HFFc6 (cell line): ENCODE data around the gene CEP63. TPM values are rescaled to one million over a fixed set of nuclear protein-coding genes. Genes with fewer than 3 reads are reported as not detected.

Source experiments
- DNase-seq: peaks from one replicate; pipeline ENCODE4 v3.0.0-alpha.2; 2018
- H3K27ac Mint-ChIP-seq: 2 replicates; pipeline ENCODE4 v1.8.0; 2020; ENCODE audit warnings: mild to moderate bottlenecking, mixed read lengths
- H3K27me3 Mint-ChIP-seq: 2 replicates; pipeline ENCODE4 v1.8.0; 2021; ENCODE audit warnings: mild to moderate bottlenecking, moderate library complexity, mixed read lengths; ENCODE audit not compliant: insufficient read depth
- H3K36me3 Mint-ChIP-seq: 2 replicates; pipeline ENCODE4 v1.8.0; 2021; ENCODE audit warnings: low read depth, mixed read lengths
- H3K4me1 Mint-ChIP-seq: 2 replicates; pipeline ENCODE4 v1.8.0; 2020; ENCODE audit warnings: low read depth, mixed read lengths
- H3K4me3 Mint-ChIP-seq: 2 replicates; pipeline ENCODE4 v1.8.0; 2020; ENCODE audit warnings: mild to moderate bottlenecking, moderate library complexity, mixed read lengths
- H3K9me3 Mint-ChIP-seq: 2 replicates; pipeline ENCODE4 v1.8.0; 2020; ENCODE audit warnings: mild to moderate bottlenecking, mixed read lengths
- total RNA-seq, 6 experiments: library from RNA; stranded (reverse); fragmentation: NEBNext Ultra II Directional; extraction: Animal tissue kit (Norgen Biotek cat#: 25700); gene quantifications; 2 replicates in 1 of 6; 3 replicates in 5 of 6; pipeline ENCODE4 v1.2.3, GENCODE V29; 2021
- TF ChIP-seq, protein P1 (sequence below): fragments of 200-600 bp; sonication (generic); IDR thresholded peaks from 2 replicates; pipeline ENCODE4 v1.5.0; 2021; ENCODE audit warnings: antibody characterized with exemption, mild to moderate bottlenecking

The CEP63 gene
- total RNA-seq, 6 experiments from 2014 or later: 17.3 to 23.3 (median 21.3) TPM

DNA sequence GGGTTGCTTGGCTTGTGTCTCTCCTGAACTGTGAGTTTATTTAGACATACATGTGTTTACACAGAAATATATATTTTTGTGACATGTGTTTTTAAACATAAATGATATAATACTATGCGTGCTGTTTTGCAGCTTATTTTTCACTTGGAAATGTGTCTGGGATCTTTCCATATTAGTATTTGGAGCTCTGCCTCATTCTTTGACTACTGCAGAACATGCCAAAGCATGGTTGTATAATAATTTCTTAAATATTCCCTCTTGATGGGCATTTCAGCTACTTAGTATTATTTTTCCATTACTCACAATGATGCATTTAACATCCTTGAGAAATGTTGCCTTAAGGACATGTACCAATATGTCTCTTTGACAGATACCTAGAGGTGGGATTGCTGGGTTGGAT is 19.5 kb upstream of the CEP63 start:
- H3K4me1 Mint-ChIP-seq: peaks cover 84% of the 10 kb centered on the region
- H3K27me3 Mint-ChIP-seq: peaks cover 10% of the 10 kb centered on the region
- H3K36me3 Mint-ChIP-seq: no peaks in the 10 kb centered on the region
- no peaks in the 10 kb centered on the region; the same call in 1 of the 2 replicates for H3K9me3 Mint-ChIP-seq
- H3K27ac Mint-ChIP-seq: 0 out of 2 replicates have a peak overlapping the region, but pooled peaks have one; percentile 11
- no peak for DNase-seq
- TF ChIP-seq, protein P1, sequence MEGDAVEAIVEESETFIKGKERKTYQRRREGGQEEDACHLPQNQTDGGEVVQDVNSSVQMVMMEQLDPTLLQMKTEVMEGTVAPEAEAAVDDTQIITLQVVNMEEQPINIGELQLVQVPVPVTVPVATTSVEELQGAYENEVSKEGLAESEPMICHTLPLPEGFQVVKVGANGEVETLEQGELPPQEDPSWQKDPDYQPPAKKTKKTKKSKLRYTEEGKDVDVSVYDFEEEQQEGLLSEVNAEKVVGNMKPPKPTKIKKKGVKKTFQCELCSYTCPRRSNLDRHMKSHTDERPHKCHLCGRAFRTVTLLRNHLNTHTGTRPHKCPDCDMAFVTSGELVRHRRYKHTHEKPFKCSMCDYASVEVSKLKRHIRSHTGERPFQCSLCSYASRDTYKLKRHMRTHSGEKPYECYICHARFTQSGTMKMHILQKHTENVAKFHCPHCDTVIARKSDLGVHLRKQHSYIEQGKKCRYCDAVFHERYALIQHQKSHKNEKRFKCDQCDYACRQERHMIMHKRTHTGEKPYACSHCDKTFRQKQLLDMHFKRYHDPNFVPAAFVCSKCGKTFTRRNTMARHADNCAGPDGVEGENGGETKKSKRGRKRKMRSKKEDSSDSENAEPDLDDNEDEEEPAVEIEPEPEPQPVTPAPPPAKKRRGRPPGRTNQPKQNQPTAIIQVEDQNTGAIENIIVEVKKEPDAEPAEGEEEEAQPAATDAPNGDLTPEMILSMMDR: no peak
- H3K4me3 Mint-ChIP-seq: no peak overlapping the region

- H3K36me3 Mint-ChIP-seq: no peaks in the 10 kb centered on the region
- TF ChIP-seq, protein P1: no peak
- DNase-seq: no peak
- no peak overlapping the region for H3K4me3 Mint-ChIP-seq
- peak overlapping the region; percentile 2; the same call in 1 of the 2 replicates for H3K27ac Mint-ChIP-seq
- H3K9me3 Mint-ChIP-seq: no peaks in the 10 kb centered on the region
- H3K27me3 Mint-ChIP-seq: peaks cover 5% of the 10 kb centered on the region; the same call in 1 of the 2 replicates
- H3K4me1 Mint-ChIP-seq: peaks cover 78% of the 10 kb centered on the region
Observed at GRCh38 chr3:134468519-134468918, 17.3 kb upstream of the CEP63 start.

GRCh38 chr3:134471521-134472193 is 14.2 kb upstream of the CEP63 start:
- H3K27ac Mint-ChIP-seq: peak overlapping the region; percentile 91
- peaks cover 2% of the 10 kb centered on the region for H3K36me3 Mint-ChIP-seq
- no peaks in the 10 kb centered on the region for H3K9me3 Mint-ChIP-seq
- no peaks in the 10 kb centered on the region; the same call in 1 of the 2 replicates for H3K27me3 Mint-ChIP-seq
- H3K4me1 Mint-ChIP-seq: peaks cover 76% of the 10 kb centered on the region
- peak; percentile 57 for DNase-seq
- H3K4me3 Mint-ChIP-seq: peak overlapping the region; percentile 8; the same call in 1 of the 2 replicates
- TF ChIP-seq, protein P1: no peak

DNA sequence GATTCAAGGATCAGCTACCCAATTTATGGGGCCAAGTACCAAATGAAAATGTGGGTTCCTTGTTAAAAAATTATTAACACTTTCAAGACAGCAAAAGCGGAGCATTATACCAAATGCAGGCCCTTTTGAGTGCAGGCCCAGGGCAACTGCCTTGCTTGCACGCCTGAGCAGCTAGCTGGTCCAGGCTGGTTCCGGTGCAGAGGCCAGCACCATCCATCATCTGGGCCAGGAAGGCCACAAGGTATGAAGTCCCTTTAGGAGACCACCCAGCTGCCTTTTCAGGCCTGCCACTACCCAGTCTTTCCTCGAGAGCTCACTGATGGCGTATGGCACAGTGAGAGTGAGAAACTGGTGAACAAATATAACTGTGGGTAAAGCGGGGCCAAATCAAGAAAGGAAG is 13.0 kb upstream of the CEP63 start:
- no peak for DNase-seq
- Mint-ChIP-seq H3K36me3 (peaks cover 6% of the 10 kb centered on the region), H3K9me3 (no peaks in the 10 kb centered on the region), H3K4me3 (no peak overlapping the region), H3K4me1 (peaks cover 80% of the 10 kb centered on the region), H3K27ac (peak overlapping the region; percentile 91), H3K27me3 (no peaks in the 10 kb centered on the region; the same call in 1 of the 2 replicates)
- TF ChIP-seq, protein P1: no peak

GRCh38 chr3:134473868-134474546 is 11.8 kb upstream of the CEP63 start:
- DNase-seq: peak; percentile 78
- Mint-ChIP-seq H3K27me3 (no peaks in the 10 kb centered on the region), H3K4me1 (peaks cover 84% of the 10 kb centered on the region), H3K36me3 (peaks cover 6% of the 10 kb centered on the region), H3K9me3 (no peaks in the 10 kb centered on the region), H3K27ac (peak overlapping the region; percentile 78), H3K4me3 (no peak overlapping the region)
- TF ChIP-seq, protein P1: peak; percentile 96
